Measurements from ENCODE around the gene POLL.
A peak's percentile ranks its signal among the peaks of the same experiment; 100 is the strongest.

Gene POLL

GRCh38 chr10:101578192-101578591 lies 9.9 kb downstream of the POLL start:
- H3K4me3 ChIP-seq (ENCODE audit: low read length) = no peak overlapping the region
- TF ChIP-seq CTCF (IDR thresholded peaks at IDR 0.05; ENCODE audit: insufficient read depth, low read depth, low read length, missing control alignments) = no peak
- no peak for DNase-seq (ENCODE audit: low read depth)

- DNase-seq (ENCODE audit: low read depth) = no peak
- no peak for TF ChIP-seq CTCF (IDR thresholded peaks at IDR 0.05; ENCODE audit: insufficient read depth, low read depth, low read length, missing control alignments)
- H3K4me3 ChIP-seq (ENCODE audit: low read length) = no peak overlapping the region
Observed at GRCh38 chr10:101577121-101577871, 10.8 kb downstream of the POLL start.

- DNase-seq (ENCODE audit: low read depth) = peak; percentile 50
- TF ChIP-seq CTCF (IDR thresholded peaks at IDR 0.05; ENCODE audit: insufficient read depth, low read depth, low read length, missing control alignments) = no peak
- no peak overlapping the region for H3K4me3 ChIP-seq (ENCODE audit: low read length)
Observed at GRCh38 chr10:101576211-101576863, 11.7 kb downstream of the POLL start.

- DNase-seq (ENCODE audit: low read depth) = no peak
- no peak overlapping the region for H3K4me3 ChIP-seq (ENCODE audit: low read length)
- TF ChIP-seq CTCF (IDR thresholded peaks at IDR 0.05; ENCODE audit: insufficient read depth, low read depth, low read length, missing control alignments) = no peak
Observed at GRCh38 chr10:101575580-101576210, 12.4 kb downstream of the POLL start.

DNA sequence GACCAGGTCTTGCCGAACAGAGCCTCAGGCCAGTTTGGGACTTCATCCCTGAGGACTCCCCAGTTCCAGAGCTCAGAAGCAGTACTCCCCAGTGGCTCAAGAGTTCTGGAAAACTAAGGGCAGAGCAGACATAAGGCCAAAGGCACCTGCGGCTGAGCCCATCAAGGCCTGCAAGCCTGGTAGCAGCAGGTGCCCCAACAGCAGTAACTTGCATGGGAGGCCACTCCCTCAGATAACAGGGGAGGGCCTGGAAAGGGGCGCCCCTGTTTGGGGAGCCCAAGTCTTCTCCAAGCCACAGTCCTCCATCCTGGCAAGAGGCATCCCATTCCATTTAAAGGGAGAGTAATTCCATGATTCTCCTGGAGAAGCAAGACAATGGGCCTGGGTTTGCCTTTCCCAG lies 13.0 kb downstream of the POLL start:
- DNase-seq (ENCODE audit: low read depth) = no peak
- H3K4me3 ChIP-seq (ENCODE audit: low read length) = no peak overlapping the region
- no peak for TF ChIP-seq CTCF (IDR thresholded peaks at IDR 0.05; ENCODE audit: insufficient read depth, low read depth, low read length, missing control alignments)

DNA sequence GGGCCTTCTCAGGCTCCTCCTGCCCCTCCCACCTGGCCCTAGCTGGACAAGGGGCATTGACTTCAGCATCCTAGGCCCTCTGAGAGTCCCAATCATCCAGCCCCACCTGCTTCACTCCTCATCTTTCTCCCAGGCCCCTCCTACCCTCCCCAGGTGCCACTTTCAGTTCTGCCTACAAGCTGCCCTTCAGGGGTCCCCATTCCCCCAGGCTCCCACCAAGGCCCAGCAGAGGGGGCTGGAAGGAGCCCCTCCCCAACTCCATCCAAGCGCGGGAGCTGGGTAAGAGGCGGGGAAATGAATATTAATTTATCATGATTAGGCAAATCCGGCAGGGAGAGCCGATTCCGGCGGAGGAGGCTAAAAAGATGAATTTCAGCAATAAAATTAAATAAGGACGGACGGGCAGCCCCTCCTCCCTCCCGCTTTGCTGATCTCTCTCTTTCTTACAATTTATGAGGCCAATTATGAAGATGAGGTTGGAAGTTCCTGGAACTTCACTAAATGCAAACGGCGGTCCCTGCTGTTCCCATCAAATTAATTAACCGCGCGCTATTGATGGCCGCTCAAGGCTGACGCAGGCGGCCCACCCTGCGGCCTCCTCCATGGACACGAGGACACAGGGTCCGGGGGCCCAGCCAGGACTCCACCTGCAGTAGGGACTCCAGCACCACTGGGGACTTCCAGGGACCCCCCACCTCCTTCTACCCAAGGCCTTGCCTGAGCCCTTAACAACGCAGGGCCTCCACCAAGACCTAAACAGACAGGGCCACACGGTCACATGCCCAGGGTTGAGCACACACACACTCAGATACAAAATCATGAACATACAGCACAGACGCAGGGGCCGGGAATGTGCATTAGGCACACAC lies 13.9 kb downstream of the POLL start:
- no peak overlapping the region for H3K4me3 ChIP-seq (ENCODE audit: low read length)
- DNase-seq (ENCODE audit: low read depth) = no peak
- TF ChIP-seq CTCF (IDR thresholded peaks at IDR 0.05; ENCODE audit: insufficient read depth, low read depth, low read length, missing control alignments) = no peak

Data from epithelial cell of esophagus (primary cell).